ENCODE data around the gene NFIC. TPM values are rescaled to one million over a fixed set of nuclear protein-coding genes. Genes with fewer than 3 reads are reported as not detected.
A peak's percentile ranks its signal among the peaks of the same experiment; 100 is the strongest.

The NFIC gene
- total RNA-seq = 100 to 1,000 TPM; 111 to 196 TPM

DNA sequence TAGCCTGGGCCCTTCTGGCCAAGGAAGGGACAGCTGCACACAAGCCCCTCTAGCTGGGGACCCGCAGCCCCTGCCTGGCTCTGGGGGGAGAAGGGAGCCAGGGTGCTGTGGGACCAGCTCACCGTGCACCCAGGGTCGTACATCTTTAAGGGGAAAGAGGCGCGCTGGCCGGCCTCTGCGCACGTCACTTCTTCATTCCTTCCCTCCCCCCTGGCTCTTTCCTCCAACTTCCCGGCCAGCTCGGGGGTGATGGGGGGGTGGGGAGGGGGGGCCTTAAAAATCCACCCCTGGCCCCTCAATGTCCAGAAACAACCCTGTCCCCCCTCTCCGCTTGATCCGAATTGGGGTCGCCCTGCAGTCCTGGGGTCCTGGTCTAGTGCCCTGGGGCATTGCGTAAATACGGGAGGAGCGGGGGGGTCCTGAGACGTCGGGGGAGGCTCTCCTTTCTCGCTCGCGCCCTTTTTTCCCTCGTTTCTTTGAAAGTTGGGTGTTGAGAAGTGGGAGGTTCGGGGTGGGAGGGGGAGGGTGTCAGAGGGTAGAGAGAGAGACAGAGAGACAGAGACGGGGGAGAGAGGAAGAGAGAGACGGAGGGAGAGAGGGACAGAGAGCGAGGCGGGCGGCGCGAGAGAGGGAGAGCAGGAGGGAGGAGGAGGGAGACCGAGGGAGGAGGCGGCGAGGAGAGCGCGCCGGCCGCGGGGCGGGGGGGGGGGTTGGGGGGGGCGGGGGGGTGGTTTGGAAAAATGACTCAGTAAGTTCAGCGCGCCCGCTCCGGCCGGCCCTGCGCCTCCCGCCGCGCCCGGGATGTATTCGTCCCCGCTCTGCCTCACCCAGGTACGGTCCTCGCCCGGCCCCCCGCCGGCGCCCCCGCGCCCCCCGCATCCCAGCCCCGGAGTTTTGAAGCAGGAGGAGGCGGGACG is at the start of gene NFIC:
TSS of gene NFIC (plus strand) at position 748 of the 917 bp plus-strand sequence. CDS start at position 802, 54 bp downstream.
- Histone ChIP-seq H3K4me3 (peak within 1 kb of the TSS; percentile 89 to 97), H3K36me3 (no peaks in the 10 kb centered on the region), H3K9me3 (no peaks in the 10 kb centered on the region), H3K4me1 (peaks cover 0 to 71% of the 10 kb centered on the region in 2 donors), H3K27me3 (no peaks in the 10 kb centered on the region), H3K27ac (peak within 1 kb of the TSS; percentile 98 to 99)
- peak; percentile 89 for DNase-seq (ENCODE audit: low spot score)
- TF ChIP-seq, protein P1, sequence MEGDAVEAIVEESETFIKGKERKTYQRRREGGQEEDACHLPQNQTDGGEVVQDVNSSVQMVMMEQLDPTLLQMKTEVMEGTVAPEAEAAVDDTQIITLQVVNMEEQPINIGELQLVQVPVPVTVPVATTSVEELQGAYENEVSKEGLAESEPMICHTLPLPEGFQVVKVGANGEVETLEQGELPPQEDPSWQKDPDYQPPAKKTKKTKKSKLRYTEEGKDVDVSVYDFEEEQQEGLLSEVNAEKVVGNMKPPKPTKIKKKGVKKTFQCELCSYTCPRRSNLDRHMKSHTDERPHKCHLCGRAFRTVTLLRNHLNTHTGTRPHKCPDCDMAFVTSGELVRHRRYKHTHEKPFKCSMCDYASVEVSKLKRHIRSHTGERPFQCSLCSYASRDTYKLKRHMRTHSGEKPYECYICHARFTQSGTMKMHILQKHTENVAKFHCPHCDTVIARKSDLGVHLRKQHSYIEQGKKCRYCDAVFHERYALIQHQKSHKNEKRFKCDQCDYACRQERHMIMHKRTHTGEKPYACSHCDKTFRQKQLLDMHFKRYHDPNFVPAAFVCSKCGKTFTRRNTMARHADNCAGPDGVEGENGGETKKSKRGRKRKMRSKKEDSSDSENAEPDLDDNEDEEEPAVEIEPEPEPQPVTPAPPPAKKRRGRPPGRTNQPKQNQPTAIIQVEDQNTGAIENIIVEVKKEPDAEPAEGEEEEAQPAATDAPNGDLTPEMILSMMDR (IDR thresholded peaks at IDR 0.05) = no peak

DNA sequence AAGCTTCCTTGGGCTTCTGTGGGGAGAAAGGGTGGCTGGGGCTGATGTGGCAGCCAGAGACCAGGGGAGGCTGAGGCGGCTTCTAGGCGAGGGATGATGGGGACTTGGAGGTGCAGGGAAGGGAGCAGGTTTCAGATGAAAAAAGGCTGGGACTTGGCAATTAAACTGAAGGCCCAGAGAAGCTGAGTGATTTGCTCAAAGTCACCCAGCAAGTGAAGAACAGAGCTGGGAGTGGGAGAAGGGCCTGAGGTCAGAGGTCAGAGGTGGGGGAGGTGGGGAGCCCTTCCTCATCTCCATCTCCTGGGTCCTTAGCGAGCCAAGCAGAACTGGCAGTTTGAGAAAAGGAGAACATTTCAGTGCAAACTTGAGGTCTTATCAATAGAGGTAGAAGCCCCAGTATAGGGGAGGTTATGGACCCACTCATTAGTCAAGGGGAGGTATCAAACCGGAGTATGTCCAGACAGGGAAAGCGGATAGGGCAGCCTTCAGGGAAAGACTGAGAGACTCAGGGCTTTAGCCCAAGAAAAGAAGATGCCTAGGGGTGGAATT is 49.6 kb upstream of the NFIC start:
- no peak overlapping the region for H3K27ac ChIP-seq
- H3K4me3 ChIP-seq = no peak overlapping the region
- no peaks in the 10 kb centered on the region for H3K36me3 ChIP-seq
- no peak for DNase-seq (ENCODE audit: low spot score)
- peaks cover 0 to 5% of the 10 kb centered on the region in 2 donors for H3K27me3 ChIP-seq
- no peaks in the 10 kb centered on the region for H3K9me3 ChIP-seq
- no peaks in the 10 kb centered on the region for H3K4me1 ChIP-seq
- TF ChIP-seq, protein P1 (IDR thresholded peaks at IDR 0.05) = no peak

DNA sequence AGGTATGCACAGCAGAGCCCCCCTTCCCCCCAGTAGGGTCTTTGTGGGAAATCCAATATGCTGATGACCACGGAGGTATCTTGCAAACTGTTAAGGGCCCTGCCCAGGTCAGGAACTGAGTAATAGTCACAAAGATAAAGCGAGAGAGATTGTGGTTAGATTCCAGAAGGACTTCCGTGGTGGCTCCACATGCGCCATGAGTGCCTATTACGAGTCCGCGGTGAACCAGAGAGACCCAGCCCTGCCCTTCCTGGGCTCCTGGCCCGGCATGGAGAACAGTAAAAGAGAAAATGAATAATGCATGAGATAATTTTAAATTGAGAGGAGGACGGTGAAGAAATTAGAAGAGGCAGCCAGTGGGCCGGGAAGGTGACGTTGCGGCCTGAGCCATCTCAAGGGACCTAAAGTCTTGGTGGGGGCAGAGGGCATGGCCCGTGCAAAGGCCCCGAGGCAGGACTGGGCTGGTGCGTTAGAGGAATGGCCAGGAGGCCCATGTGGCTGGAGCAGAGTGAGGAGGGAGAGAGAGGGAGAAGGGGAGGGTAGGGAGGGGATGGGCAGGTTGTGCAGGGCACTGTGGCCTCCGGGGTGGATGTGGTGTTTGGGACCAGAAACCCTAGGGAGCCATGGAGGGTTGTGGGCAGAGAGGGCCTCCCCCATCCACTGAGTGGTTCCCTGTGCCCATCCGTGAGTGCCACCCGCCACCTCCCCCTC is 46.6 kb upstream of the NFIC start:
- Histone ChIP-seq H3K4me3 (no peak overlapping the region), H3K9me3 (no peaks in the 10 kb centered on the region), H3K27ac (no peak overlapping the region), H3K4me1 (no peaks in the 10 kb centered on the region), H3K36me3 (no peaks in the 10 kb centered on the region), H3K27me3 (no peaks in the 10 kb centered on the region)
- DNase-seq (ENCODE audit: low spot score) = no peak
- TF ChIP-seq, protein P1 (IDR thresholded peaks at IDR 0.05) = no peak

DNA sequence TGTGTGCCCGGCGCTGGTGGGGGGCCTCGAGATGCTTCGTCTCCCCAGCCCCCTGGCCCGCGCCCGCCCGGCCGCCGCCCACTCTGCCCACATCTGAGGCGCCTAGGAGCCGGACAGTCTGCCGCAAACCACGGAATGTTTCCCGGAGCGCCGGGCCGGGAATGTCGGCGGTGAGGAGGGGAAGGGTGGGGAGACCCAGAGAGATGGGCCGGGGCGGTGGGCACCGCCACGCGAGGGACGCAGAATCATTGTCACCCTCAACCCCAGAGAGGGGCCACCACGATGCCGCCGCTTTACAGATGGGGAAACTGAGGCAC is 46.1 kb upstream of the NFIC start:
- Histone ChIP-seq H3K4me3 (no peak overlapping the region), H3K4me1 (no peaks in the 10 kb centered on the region), H3K27ac (no peak overlapping the region), H3K27me3 (no peaks in the 10 kb centered on the region), H3K9me3 (no peaks in the 10 kb centered on the region), H3K36me3 (no peaks in the 10 kb centered on the region)
- DNase-seq (ENCODE audit: low spot score) = no peak
- TF ChIP-seq, protein P1 (IDR thresholded peaks at IDR 0.05) = no peak

DNA sequence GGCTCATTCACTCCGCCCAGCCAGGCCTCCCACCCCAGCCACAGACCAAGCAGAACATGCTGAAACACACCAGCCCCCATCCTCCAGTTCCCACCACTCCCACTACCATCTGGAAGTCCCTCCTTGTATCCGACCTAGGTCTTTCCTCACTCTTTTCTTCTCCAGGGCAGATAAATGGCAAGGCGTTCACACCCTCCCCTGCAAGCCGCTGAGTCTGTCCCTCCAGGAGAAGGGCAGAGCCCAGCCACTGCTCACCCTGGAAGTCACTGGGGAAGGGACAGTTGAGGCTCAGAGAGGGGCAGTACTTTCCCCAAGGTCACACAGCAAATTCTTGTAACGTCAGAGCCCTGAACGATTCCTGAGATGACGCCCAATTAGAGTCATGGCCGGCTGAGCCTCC is 45.5 kb upstream of the NFIC start:
- DNase-seq (ENCODE audit: low spot score) = no peak
- no peaks in the 10 kb centered on the region for H3K36me3 ChIP-seq
- H3K27ac ChIP-seq = no peak overlapping the region
- TF ChIP-seq, protein P1 (IDR thresholded peaks at IDR 0.05) = no peak
- H3K4me3 ChIP-seq = no peak overlapping the region
- no peaks in the 10 kb centered on the region for H3K4me1 ChIP-seq
- H3K9me3 ChIP-seq = no peaks in the 10 kb centered on the region
- H3K27me3 ChIP-seq = no peaks in the 10 kb centered on the region
